Measurements from ENCODE around the gene GPR39.

GRCh38 chr2:132668987-132669907, 252.6 kb downstream of the GPR39 start:
- TF ChIP-seq, protein P1, sequence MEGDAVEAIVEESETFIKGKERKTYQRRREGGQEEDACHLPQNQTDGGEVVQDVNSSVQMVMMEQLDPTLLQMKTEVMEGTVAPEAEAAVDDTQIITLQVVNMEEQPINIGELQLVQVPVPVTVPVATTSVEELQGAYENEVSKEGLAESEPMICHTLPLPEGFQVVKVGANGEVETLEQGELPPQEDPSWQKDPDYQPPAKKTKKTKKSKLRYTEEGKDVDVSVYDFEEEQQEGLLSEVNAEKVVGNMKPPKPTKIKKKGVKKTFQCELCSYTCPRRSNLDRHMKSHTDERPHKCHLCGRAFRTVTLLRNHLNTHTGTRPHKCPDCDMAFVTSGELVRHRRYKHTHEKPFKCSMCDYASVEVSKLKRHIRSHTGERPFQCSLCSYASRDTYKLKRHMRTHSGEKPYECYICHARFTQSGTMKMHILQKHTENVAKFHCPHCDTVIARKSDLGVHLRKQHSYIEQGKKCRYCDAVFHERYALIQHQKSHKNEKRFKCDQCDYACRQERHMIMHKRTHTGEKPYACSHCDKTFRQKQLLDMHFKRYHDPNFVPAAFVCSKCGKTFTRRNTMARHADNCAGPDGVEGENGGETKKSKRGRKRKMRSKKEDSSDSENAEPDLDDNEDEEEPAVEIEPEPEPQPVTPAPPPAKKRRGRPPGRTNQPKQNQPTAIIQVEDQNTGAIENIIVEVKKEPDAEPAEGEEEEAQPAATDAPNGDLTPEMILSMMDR (IDR thresholded peaks at IDR 0.05): no peak
- TF ChIP-seq POLR2AphosphoS5 (IDR thresholded peaks at IDR 0.05; ENCODE audit: low read depth, low read length): no peak
- TF ChIP-seq REST (IDR thresholded peaks at IDR 0.05; ENCODE audit: insufficient read depth in 1 of 2, low read depth in 2 of 2, low read length in 1 of 2): no peak
- TF ChIP-seq SIN3A (IDR thresholded peaks at IDR 0.05; ENCODE audit: borderline replicate concordance, insufficient read depth, low read depth, low read length): no peak

Data from Panc1 (cell line).